Esophagus muscularis mucosa (tissue), 4 donors: ENCODE measurements around the gene ANKRD18B.
"Not testable (repeated sequence)": the region's sequence is repeated elsewhere in the genome, so short reads cannot be mapped to it uniquely, and the experiment has no call there.

ENCODE experiments used
- EP300 ChIP-seq: sonication (generic); formaldehyde crosslinking; IDR thresholded peaks from one replicate; pipeline ENCODE4 v1.6.1; 2017; ENCODE audit warnings: antibody characterized with exemption
- POLR2A ChIP-seq: fragments of 450-650 bp; IDR thresholded peaks from one replicate; pipeline ENCODE4 v1.6.1; 2017; ENCODE audit warnings: antibody characterized with exemption, moderate library complexity, mild to moderate bottlenecking, low read depth
- POLR2AphosphoS5 ChIP-seq, 2 donors: sonication (generic); formaldehyde crosslinking; IDR thresholded peaks; one replicate each; pipeline ENCODE4 v1.6.1; 2017; ENCODE audit warnings: antibody characterized with exemption in 2 of 2
- TF ChIP-seq, protein P1 (sequence below), 3 experiments: fragments of 200-600 bp in 2 of 3; fragments of 450-650 bp in 1 of 3; sonication (generic) in 2 of 3; IDR thresholded peaks; one replicate each; pipeline ENCODE4 v1.5.1; 2017 to 2019; ENCODE audit warnings: antibody characterized with exemption in 3 of 3, mild to moderate bottlenecking in 2 of 3, moderate library complexity in 1 of 3

DNA sequence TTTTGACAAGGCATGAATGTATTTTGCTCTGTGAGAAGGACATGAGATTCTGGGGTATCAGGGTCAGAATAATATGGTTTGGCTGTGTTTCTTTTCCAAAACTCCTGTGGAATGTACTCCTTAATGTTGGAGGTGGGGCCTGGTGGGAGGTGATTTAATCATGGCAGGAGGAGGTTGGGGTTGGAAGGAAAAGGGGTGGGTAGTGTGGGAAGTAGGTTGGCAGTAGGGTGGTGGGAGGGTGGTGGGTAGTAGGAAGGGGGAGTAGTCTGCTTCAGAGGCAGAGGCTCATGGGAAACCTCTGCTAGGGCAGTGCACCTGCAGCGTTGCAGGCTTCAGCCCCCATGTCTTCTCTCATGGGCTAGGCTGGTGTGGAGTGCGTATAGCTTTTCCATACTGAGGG, 72.9 kb downstream of the ANKRD18B start:
- TF ChIP-seq, protein P1, sequence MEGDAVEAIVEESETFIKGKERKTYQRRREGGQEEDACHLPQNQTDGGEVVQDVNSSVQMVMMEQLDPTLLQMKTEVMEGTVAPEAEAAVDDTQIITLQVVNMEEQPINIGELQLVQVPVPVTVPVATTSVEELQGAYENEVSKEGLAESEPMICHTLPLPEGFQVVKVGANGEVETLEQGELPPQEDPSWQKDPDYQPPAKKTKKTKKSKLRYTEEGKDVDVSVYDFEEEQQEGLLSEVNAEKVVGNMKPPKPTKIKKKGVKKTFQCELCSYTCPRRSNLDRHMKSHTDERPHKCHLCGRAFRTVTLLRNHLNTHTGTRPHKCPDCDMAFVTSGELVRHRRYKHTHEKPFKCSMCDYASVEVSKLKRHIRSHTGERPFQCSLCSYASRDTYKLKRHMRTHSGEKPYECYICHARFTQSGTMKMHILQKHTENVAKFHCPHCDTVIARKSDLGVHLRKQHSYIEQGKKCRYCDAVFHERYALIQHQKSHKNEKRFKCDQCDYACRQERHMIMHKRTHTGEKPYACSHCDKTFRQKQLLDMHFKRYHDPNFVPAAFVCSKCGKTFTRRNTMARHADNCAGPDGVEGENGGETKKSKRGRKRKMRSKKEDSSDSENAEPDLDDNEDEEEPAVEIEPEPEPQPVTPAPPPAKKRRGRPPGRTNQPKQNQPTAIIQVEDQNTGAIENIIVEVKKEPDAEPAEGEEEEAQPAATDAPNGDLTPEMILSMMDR (IDR thresholded peaks at IDR 0.05): not testable (repeated sequence)
- TF ChIP-seq POLR2A; EP300; POLR2AphosphoS5 (IDR thresholded peaks at IDR 0.05): not testable (repeated sequence)
